Astrocyte of the spinal cord (primary cell): ENCODE measurements around the gene CENPS.

Experiments
- DNase-seq: peaks from one replicate; pipeline ENCODE4 v3.0.0; 2011; ENCODE audit warnings: low read depth, low spot score
- H3K4me3 ChIP-seq: 2 replicates; pipeline ENCODE4 v1.5.1; 2011; ENCODE audit warnings: low read depth, mild to moderate bottlenecking, low read length, moderate library complexity
- CTCF ChIP-seq: IDR thresholded peaks from 2 replicates; pipeline ENCODE4 v1.5.1; 2012; ENCODE audit warnings: low read depth, mild to moderate bottlenecking, low read length, inconsistent platforms
- in situ Hi-C: cut with HindIII; loops from 2 replicates; pipeline ENCODE4 v1.10.0; 2017; ENCODE audit warnings: low sequenced_read_pairs

Gene CENPS

DNA sequence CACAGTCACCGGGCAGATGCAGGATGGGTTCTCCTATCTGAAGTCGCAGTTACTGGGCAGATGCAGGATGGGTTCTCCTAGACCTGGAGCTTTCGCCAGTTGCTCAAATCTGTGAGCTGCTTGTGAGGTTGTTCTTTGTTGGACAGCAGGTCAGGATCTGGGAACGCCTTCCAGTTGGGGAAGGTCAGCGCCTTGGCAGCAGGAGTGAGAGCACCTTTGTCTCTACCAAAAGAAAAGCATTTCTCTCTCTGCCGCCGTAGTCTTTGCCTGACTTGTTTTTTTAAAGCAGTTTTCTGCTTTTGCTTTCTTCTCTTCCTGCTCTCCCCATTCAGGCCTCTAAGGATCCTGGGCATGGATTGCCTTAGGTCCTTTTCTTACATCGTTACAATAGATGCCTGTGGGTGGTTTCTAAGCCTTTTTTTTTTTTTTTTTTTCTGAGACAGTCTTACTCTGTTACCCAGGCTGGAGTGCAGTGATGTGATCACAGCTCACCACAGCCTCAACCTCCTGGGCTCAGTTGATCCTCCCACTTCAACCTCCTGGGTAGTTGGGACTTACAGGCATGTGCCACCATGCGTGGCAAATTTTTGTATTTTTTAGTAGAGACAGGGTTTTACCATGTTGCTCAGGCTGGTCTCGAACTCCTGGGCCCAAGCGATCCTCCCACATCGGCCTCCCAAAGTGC is 60.2 kb downstream of the CENPS start:
- in situ Hi-C loops: no loop called here
- no peak for TF ChIP-seq CTCF
- DNase-seq: no peak
- H3K4me3 ChIP-seq: no peak overlapping the region
